HG02981 (cell line): ENCODE results near the gene PRPF19.

Source experiments
- ATAC-seq: cut with Tn5 transposase; IDR thresholded peaks from one replicate; pipeline ENCODE4 v1.9.1; 2021; ENCODE audit warnings: mild to moderate bottlenecking, moderate library complexity; ENCODE audit not compliant: unreplicated experiment

PRPF19 gene

DNA sequence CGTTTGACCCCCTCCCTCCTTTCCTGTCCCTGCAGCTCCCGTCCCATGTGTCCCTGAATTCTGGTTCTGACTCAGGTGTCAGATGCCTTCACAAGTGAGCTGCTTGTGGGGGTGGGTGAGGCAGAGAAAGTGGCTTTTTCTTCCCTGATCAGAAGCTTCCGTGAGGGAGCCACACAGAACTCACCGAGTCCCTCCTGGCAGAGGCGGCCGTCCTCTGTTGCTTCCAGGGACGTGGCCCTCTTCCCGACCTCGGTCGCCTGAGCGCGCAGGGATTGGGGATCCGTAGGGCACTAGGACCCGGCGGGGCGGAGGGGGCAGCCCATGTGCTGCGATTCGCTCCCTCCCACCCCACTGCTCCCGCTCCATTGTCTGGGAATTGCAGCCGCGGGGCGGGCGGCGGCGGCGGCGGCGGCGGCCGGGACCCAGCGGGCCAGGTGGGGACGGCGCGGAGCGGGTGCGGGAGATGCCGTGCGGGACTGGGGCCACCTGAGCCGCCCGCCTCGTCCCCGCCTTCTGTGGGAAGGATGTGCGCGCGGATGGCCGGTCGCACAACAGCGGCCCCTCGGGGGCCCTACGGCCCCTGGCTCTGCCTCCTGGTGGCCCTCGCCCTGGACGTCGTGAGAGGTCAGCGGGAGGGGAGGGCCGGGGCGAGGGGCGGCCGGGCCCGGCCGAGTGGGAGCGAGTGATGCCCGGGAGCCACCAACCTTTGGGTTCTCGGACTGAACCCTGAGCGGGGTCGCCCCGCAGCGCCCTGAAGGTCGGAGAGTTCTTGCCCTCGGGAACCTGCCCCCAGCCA is 17.9 kb upstream of the PRPF19 start, which contains the start of gene TMEM132A:
Gene TMEM132A, plus strand, starts transcription at position 351 of the 796 bp plus-strand sequence. Its CDS starts 174 bp downstream, at position 525.
- ATAC-seq = no peak

GRCh38 chr11:60923800-60924109 is 17.4 kb upstream of the PRPF19 start:
- ATAC-seq = no peak

DNA sequence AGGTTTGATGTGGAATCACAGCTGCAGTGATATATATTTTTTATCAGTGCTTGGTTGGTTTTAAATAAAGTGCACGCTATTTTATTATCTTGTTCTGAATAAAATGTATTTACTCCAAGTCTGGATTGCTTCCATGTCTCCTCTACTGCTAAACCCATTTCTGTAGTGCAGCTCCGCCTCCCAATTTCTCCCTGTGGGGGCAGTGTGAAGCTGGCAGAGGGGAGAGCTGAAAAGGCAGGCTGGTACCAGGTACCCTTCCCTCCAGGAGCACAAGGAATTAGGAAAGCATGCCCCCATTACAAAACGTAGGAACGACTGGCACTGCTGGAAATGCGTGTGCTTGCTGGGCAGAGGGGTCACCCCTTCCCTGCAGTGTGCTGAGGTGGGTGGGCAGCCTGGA is 16.9 kb upstream of the PRPF19 start:
- no peak for ATAC-seq

DNA sequence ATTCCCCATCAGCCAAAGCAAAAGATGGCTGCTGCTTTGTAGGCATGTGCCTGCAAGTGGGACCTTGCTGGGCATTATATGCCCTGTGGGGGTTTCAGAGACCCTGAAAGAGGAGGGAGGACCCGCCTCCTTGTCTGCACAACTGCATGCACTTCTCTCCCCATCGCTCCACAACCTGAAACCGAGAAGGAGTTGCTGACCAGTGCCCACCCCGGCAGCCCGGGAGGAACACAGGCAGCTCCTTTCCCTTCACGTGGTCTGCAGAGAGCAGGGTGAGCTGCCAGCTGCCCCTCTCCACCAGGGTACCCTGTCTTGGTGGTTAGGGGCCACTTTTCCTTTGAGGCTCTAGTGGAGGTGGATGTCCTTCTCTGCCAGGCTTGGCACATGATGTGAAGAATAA is 16.5 kb upstream of the PRPF19 start:
- ATAC-seq = no peak

- ATAC-seq = no peak
These were observed 15.5 kb upstream of the PRPF19 start for GRCh38 chr11:60921777-60922335.

- no peak for ATAC-seq
These were observed 14.9 kb upstream of the PRPF19 start for GRCh38 chr11:60921259-60921658.

GRCh38 chr11:60919956-60920355 is 13.6 kb upstream of the PRPF19 start:
- ATAC-seq = no peak

GRCh38 chr11:60919320-60919719 is 12.9 kb upstream of the PRPF19 start:
- no peak for ATAC-seq

DNA sequence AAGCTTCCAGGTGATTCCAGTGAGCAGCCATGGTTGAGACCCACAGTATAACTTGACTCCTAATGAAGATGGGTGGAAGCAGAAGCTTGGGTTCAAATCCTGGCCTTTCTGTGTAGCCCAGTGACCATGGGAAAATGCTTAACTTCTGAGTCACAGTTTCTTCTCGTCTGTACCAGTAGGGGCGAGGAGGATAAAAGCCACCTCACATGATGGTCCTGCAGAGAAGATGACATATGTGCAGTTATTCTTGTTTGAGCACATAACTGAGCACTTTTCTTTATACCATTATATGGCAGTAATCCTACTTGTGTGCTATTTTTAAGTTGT is 12.5 kb upstream of the PRPF19 start:
- no peak for ATAC-seq

- no peak for ATAC-seq
These were observed 12.0 kb upstream of the PRPF19 start for GRCh38 chr11:60918251-60918938.

DNA sequence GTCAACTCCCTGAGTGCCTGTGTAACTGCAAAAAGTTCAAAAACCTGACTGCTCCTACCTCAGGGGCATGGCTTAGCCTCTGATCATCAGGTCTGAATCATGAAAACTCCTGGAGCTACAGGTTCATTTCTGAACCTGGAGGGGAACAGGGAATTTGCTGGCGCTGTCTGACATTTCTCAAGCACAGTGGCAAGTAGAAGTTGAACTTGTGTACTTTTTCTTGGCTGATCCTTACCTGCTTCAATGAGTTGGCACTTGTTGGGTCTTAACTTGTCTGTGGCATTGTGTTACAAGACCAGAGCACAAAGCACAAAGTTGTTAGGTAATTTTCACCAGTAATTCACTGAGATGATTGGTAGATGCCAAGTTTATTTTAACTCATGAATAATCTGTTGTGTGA is 10.9 kb upstream of the PRPF19 start:
- ATAC-seq = no peak

DNA sequence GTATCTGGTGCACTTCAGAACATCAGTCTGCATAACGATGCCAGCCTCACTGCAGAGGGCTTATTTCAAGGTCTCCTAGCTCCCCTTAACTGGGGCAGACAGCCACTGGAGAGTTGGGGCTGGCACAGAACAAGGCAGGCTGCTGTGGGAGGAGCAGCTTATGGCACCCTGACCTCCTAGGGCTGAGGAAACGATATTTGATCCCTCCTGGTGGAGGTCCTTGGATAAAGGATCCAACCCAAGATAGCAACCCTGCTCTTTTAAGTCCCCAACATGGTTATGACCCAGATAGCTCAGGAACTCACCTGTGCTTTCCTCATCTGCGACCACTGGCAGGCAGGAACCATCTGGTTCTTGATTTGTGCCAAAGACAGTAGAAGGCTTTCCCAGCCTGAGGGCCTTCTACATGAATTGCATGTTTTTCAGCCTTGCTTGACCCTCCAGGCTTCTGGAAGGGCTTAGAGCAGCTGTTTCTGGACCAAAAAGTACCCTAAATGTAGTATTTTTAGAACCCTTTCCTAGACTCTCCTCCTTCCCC is 10.4 kb upstream of the PRPF19 start:
- no peak for ATAC-seq

DNA sequence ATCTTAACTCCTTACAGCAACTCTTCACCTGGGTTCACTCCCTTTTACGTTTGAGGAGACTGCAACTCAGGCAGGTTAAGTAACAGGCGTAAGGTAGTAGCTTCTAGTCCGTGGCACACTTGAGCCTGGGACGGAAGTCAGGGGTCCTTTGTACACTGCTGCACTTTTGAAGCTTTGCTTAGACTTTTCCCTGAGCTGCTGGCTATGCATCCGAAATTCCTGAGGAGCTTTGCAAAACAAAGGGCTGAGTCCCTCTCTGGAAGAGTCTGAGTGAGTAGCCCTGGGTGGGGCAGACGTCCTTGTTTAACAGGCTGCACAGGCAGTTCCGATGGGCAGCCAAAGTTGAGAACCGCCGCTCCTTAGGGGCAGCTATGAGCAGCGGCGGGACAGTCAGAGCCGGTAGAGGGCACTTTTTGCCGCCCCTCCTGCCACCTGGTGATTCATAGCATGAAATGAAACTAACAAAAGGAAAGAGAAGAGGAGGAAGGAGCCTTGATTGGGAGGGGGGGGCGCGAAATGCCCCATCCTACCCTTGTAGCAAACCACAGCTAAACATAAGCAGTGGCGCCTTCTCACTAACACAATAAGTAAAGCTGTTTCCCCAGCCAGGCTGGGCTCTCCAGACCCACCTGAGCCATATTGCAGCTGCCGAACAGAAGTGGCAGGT is 9.0 kb upstream of the PRPF19 start:
- peak; percentile 35 for ATAC-seq

GRCh38 chr11:60914633-60915247 is 8.4 kb upstream of the PRPF19 start:
- no peak for ATAC-seq

- ATAC-seq = peak; percentile 39
These were observed 7.6 kb upstream of the PRPF19 start, which contains the start of gene TMEM109 for GRCh38 chr11:60913793-60914632. Gene TMEM109 (plus strand): TSS chr11:60914158. CDS start chr11:60919694, 5,536 bp downstream.

- no peak for ATAC-seq
These were observed 6.6 kb upstream of the PRPF19 start for GRCh38 chr11:60912851-60913528.

DNA sequence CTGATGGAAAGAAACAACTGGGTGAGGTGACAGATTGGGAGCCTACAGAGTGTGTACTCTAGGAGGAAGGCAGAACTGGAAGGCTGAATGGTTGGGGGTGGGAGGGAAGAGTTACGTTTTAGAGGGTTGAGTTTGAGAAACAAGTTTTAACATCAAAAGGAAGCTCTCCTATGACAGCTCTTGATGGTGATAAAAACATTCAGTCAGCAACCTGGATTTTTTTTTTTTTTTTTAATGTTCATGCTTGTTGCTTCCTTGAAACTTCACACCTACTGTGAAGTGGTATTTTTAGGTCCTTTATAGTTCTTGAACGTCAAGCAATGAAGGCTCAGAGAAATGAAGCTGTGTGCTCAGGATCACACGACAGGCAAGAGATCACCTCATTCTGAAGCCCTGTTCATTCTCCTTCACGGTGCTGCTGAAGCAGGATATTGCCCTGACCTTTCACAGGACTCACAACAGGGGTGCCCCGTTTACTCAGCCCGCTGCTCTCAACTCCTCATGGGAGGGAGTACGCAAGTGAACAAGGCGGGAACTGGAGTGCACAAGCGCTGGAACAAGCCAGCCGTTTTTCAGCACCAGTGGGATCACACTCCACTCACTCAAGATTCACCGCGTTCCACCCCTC is 6.0 kb upstream of the PRPF19 start:
- no peak for ATAC-seq

- no peak for ATAC-seq
These were observed 4.5 kb upstream of the PRPF19 start for GRCh38 chr11:60910711-60911380.
